ENCODE measurements around the gene NOTO.

The NOTO gene

DNA sequence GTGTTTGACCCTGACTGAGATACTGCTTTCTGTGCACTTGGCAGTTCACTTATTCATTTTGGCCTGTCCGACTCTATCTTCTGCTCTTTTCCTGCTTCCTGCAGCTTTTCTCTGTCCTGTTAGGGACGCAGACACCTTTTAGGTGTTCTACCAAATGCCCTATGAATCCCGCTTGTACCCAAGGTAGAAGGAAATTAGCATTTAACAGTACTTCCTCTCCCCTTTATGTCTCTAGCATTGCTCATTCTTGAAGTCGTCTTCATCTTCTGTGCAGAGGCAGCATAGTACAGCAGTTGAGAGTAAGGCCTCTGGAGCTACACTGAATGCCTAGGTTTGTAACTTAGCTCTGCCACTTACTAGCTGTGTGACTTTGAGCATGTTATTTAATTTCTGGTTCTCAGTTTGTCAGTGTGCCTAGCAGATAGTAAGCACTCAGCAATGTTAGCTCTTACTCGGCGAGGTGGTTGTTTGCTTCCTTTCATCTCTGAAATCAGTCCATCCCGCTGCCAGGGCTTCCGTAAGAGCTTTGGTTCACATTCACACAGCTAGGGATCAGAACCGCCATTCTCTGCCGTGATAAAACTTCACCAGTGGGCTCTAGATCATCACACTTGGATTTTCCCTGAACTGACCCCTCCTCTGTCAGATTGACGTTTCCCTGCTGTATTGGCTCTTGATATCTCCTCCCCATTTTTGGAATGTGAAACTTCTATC lies 33.1 kb downstream of the NOTO start:
- DNase-seq: no peak

DNA sequence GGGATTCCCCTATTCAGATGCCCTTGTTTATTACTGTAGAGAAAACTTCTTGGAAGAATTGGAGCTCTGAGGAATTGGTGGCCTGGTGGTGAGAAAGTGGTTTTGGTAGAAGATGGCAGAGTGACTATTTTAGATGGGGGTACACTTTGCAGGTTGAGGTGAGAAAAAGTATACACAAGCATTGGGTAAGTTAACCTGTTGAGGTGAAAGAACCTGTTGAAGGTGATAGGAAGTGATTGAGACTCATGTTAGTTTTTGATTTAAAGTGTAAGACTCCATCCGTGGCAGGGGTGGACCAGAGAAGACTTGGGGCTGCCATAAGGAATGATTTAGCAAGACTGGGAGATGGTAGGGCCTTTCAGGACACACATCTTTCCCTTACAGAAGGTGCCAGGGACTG lies 34.8 kb downstream of the NOTO start:
- no peak for DNase-seq

DNA sequence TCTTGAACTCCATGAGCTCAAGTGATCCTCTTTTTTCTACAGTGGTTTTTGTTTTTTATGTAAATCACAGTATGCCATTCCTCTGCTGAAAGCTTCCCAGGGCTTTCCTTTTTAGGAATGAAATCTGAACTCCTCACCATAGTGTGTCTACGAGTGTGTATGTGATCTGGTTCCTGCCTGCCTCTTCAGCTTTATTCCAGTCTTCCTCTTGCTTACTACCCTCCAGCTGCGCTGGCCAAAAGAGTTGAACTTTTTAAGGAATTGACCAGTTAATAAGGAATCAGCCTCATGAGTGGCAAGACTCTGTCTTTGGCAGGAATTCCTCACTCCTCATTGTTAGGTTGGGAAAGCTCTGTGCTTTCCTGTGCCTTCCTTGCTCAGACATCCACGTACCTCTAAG lies 35.8 kb downstream of the NOTO start:
- no peak for DNase-seq

DNA sequence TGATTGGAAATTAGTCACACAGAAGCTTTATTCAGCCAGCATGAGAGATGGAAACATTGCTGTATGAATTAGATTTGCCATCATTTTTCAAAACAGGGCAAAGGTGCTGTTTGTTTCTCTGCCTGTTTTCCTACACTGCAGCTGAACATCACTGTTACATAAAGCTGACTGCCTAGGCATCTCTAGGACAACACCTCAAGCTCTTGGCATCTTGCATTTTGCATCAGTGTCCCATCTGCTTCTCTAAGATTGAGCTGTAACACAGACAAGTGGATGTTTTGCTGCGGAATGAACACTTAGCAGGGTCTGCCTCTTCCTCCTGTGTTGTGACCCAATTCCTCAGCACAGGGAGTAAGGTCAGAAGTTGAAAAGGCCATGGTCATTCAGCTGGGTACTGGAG lies 36.6 kb downstream of the NOTO start:
- DNase-seq: no peak

DNA sequence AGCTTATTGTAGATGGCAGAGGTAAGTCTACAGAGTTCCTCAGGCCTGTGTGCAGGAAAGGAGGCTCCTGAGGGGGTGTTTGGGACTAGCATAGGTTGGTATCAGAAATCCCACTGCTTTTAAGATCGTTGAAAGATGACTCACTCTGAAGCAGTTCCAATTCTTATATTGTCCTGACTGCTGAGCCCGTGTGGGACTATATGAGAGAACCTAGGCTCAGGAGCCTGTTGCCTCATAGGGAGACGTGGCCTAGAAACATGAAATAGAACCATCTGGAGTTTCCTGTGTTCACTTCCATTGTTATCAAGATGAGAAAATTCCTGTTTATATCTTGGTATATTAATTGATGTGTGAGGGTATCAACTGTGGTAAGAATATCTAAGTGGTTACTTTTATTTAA lies 37.4 kb downstream of the NOTO start:
- DNase-seq: no peak

DNA sequence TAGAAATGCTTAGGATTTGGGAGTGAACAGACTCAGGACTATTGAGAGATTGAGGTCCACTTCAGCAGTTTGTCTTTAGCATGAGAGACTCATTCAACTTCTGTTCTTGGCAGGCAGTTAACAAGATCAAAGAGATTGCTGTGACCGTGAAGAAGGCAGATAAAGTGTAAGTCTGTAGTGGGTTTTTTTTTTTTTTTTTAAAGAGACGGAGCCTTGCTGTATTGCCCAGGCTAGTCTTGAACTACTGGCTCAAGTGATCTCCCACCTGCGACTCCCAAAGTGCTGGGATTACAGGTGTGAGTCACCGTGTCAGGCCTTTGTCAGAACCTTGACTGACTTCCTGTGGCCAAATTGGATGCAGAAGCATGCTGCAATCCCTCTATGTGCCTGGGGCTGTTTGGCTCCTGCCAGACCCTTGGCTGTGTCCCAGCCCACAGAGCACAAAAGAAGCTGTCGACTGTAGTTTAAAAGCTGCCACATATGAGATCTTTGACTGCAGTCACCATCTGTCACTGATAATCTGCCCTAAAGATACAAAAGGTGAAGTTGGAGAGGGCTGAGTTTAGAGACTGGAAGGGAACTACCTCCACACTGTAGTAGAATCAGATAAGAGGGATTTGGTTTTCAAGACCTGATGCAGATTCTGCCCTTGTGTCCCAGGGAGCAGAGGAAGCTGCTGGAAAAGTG lies 41.7 kb downstream of the NOTO start:
- no peak for DNase-seq

DNA sequence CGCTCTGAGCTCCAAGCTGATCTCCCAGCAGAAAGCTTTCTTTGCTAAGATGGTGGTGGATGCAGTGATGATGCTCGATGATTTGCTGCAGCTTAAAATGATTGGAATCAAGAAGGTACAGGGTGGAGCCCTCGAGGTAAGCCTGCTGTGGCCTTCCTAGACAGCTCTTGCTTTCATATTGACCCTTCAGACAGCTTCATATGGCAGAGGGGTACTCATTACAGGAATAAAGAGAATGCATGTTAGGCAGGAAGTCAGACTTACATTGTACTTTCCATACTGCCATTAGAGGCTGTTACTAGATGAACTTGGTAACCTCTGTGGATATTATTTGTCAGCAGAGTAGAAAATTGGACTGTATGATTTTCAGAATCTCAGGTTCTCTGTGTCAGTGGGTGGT lies 42.2 kb downstream of the NOTO start:
- DNase-seq: no peak

DNA sequence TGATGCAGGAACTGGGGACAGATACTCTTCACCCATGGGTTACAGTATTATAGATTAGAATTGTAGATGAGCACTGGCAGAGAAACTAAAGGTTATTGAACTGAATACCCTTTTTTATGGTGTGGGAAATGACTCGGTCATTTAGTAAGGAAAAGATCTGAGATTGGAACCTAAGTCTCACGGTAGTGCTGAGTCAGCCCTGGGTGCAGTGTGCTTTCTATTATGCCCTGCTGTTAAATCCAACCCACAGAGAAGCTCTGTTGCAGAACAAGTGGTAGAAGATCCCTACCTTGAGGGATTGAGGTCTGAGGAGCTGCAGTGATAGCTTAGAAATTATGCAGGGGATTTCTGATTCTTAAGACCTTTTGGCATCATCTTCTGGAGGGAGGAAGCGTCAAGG lies 44.5 kb downstream of the NOTO start:
- no peak for DNase-seq

DNA sequence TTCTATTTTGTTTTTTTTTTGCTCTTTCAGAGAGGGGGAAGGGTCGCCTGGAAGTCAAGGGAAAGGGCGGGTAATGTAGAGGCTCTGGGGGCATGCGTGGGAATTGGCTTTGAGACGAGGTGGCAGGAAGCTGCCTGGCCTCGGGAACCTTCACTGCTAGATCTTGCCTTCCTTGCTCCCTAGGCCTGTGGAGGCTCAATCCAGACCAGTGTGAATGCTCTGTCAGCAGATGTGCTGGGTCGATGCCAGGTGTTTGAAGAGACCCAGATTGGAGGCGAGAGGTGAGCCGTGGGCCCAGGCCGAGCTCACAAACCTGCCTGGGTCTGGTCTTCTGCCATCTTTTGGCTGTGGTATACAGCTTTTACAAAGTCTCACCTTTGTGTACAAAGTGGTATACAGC lies 47.3 kb downstream of the NOTO start:
- DNase-seq: no peak

DNA sequence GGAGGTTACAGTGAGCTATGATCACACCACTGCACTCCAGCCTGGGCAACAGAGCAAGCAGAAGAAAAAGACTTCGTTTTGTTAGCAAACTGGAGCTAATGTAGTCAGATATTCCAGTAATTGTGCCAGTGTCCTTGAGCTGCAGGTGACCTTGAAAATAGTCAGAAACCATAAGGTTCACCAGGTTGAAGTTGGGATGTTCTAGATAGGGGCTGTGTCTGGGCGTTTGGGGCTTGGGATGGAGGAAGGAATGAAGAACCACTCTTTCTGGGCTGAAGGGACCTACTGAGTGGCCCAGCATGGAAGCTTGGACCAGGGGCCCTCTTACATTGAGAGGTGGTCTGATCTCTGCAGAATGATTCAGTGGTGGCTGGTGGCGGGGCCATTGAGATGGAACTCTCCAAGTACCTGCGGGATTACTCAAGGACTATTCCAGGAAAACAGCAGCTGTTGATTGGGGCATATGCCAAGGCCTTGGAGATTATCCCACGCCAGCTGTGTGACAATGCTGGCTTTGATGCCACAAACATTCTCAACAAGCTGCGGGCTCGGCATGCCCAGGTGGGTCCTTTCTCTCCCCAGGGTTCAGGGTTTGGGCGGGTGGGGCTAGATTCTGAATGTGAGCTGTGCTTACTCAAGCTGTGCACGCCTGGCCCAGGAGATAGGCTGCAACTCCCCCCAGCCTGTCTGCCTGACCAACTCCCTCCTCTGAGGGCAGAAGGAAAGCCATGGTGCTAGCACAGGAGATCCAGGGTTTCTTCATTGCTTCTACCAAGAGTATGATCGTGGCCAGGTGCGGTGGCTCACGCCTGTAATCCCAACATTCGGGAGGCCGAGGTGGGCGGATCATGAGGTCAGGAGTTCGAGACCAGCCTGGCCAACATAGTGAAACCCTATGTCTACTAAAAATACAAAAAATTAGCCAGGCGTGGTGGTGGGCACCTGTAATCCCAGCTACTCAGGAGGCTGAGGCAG lies 48.8 kb downstream of the NOTO start:
- no peak for DNase-seq

DNA sequence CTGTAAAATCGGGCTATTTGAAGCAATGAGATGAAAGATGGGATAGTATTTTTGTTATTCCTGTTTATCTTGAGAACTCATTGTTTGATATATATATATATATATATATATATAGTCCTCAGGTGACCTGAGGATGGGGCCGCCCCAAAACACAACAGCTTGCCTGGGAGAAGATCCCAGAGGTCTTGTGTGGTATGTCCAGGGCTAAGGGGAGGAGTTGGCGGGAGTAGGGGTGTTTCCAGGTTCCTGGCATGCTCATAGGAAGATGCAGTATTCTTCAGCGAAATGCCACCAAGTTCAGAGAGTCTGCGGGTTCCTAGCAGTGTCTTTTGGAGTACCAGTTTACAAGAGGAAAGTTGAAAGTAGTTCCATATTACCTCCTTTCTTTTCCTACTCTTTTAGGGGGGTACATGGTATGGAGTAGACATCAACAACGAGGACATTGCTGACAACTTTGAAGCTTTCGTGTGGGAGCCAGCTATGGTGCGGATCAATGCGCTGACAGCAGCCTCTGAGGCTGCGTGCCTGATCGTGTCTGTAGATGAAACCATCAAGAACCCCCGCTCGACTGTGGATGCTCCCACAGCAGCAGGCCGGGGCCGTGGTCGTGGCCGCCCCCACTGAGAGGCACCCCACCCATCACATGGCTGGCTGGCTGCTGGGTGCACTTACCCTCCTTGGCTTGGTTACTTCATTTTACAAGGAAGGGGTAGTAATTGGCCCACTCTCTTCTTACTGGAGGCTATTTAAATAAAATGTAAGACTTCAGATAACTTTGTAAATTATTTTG lies 50.1 kb downstream of the NOTO start:
- DNase-seq: no peak

DNA sequence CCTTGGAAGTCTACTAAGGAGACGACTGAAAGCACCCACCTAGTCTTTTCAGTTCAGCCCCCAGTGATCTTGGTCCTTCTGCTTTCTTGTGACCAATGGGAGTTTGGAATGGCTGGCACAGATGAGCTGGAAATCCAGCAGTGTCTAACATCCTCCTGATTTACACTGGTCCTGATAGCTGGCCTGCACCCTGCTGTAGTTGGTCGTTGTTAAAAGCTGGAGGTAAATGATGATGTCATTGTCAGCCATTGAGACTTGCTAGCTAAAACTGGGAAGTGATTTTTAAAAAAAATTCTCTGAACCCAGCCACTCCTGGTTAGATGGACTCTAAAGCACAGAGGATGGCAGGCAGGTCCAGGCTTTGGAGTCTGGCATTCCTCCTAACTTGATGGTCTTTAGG lies 51.0 kb downstream of the NOTO start:
- DNase-seq: no peak

DNA sequence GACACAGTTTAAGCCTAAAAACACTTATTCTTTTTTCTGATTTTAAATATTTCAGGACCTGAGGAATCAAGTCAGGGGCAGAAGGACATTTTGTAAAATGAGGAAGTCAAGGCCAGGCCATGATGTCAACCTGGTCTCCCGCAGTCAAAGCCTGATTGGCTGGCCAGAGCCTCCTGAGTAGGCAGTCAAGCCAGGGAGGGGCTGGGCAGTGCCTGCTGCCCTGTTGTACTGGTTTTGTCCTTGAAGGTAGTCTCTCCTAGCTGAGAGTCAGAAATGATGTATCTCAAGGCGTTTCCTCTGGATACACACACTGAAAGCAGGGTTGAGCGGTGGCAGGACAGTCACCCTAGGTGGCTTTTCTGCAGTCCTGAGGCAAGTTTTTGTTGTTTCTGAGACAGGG lies 51.5 kb downstream of the NOTO start:
- no peak for DNase-seq

DNA sequence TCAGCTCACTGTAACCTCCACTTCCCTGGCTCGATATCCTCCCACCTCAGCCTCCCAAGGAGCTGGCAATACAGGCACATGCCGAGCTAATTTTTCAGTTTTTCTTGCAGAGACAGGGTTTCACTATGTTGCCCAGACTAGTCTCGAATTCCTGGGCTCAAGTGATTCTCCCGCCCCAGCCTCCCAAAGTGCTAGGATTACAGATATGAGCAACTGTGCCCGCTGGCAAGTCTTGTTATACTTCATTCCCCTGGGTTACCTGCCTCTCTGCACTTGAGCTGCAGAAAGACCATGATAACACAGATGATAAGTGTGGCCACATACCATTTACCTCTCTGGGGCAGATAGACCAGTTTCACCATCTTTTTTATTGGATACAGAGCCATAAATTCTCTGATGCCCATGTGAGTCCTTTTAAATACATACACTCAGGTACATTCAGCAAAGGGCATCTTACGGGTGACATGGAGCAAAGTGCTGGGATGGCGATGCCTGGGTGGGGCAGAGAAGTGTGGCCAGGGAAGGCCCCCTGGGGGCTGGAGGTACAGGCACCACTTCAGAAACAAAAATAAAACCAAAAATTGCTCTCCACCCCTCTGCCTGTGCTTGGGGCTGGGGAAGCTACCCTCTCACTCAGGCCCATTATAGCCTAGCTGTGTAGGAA lies 52.1 kb downstream of the NOTO start:
- no peak for DNase-seq

DNA sequence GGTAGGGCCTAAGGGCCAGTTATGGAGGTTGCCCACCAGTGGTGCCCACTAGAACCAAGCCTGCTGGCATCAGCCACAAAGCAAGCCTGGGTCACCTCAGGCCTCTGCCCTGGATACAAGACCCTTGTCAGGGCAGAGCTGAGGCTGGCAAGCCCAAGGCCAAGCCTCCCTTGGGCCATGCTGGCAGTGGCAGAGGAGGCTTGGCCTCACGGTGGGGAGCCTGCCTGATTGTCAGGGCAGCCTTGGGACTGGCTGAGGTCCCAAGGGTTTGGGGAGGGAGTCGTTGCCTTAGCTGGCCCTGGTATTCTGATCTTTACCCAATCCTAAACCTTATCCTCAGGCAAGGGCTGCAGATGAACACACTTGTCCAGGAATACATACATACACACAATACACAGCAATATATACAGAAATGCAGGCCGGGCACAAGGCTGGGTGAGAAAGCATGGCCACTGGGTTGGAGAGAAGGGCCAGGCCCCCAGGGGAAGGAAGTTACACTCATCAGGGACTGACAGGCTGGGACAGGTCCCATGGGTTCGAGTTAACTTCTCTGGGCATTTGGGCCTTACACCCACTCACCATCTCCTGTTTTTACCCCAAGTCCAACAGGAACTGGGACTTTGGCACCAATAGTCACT lies 52.8 kb downstream of the NOTO start:
- no peak for DNase-seq

DNA sequence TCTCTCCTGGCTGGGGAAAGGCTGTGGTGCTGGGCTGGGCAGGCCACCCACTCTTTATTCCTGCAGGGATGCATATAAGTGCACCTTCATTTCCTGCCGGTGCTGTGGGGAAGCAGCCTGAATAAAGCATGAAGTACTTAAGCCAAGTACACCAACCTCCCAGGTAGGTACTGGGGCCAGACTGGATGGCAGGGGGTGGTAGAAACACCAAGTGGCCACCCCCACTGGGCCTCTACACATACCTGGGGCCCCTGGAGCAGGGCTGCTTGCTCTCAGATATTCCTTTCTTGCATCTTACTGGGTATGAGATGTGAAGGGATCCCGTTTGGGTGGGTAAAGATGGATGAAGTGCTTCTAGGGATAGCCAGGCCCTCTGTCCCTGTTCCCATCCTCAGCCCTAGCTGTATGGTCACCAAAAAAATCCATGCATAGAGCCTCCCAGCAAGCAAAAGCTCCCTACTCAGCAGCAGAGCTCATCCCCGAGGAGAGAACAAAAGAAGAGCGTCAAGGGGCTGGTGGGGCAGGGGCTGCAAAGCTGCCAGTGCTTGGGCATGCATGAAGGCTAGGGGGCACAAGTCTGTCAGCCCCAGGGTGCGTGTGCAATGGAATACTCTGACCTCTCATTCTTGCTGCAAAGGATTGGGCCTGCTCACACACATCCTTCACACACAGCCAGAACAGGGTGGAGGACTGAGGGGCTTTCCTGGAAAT lies 53.7 kb downstream of the NOTO start:
- no peak for DNase-seq

DNA sequence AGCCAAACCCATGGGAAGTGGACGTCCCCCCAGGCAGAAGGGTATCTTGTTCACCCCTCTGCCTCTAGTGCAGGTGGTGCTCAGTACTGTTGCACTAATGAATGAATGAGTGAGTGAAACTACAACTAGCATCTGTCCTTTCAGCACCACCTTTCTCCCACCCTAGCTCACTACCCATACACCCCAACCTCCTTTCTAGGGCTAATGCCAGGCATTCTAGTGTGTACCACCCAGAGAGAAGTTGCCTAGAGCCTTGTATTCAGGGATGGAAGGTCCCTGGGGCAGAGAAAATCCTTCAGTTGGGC lies 54.2 kb downstream of the NOTO start:
- no peak for DNase-seq

DNA sequence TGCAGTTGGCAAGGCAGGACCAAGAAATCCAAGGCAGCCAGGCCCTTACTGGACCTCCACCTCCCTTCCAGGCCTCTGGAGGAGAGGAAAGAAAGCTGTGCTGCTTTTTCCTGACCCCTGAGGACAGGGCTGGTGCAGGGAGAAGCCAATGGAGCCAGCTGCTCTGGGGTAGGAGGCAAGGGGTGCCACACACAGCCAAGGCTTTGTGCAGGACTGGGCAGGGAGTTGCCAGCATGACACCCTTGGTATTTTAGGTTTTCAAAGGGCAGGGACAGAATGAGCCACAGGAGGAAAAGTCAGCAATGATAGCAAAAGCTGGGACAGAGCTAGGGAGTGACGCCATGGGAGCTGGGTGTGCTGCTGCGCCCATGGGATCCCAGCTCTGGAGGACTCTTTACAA lies 54.6 kb downstream of the NOTO start:
- no peak for DNase-seq

DNA sequence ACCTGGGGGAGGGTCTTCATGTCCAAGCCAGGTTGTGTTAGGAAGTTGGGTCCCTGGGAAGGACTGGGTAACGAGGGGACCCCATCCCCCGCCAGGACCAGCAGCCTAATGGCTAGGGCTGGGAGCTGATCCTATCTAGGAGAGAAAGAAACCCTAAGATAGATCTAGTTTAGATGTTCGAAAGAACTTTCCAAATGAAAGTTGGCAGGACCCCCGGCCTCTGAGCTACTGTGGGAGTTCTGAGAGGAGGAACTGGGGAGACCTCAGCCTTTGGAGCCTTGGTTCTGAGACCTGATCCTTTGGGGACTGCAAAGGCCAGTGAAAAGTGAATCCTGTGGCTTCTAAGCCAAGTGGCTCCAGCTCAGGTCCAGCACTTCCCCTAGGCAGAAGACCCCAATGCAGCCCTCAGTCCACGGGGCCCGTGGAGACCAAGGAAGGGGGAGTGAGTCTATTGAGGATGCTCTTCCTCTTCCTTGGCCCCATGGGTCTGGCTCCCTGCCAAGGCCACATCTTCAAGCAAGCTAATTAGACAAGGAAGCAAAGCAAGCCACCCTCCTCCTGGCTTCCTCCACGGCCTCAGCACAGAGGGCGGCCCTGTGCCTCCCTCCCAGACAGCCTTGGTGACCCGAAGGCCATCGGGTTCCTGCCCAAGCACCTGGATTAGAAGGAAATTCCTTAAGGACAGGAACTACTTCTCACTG lies 55.2 kb downstream of the NOTO start:
- DNase-seq: no peak

DNA sequence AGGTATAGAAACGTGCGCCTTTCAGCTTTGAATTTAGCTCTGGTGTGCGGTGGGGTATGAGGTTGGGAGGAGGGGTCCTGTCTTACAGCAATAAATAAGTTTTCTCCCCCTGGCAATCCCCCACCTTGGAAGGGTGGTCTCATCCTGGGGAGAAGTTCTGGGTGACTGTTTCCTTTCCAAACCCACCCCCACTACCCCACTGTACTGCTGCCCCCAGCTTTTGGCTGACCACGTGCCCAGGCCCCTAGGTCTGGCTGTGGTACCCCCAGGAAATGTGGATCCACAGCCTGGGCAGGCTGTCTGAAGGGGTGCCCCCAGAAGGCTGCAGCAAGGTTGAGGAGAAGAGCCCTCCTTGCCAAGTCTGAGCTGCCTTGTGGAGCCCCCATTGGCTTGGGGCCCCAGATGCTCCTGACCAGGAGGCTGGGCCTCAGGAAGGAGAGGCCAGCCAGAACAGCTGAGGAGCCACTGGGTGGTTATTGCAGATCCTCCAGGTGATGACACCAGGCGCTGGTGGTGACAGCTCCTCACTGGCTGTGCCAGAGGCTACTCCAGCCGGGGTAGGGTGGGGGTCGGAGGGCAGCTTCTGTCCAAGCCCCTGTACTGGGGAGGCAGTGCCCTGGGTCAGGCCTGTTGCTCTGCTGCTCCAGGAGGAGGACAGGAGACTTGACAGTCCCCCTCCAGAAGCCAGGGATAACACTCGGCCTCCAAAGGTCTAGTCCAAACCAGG lies 56.0 kb downstream of the NOTO start:
- no peak for DNase-seq
